ENCODE results near the gene PRKAG3.

PRKAG3 gene

DNA sequence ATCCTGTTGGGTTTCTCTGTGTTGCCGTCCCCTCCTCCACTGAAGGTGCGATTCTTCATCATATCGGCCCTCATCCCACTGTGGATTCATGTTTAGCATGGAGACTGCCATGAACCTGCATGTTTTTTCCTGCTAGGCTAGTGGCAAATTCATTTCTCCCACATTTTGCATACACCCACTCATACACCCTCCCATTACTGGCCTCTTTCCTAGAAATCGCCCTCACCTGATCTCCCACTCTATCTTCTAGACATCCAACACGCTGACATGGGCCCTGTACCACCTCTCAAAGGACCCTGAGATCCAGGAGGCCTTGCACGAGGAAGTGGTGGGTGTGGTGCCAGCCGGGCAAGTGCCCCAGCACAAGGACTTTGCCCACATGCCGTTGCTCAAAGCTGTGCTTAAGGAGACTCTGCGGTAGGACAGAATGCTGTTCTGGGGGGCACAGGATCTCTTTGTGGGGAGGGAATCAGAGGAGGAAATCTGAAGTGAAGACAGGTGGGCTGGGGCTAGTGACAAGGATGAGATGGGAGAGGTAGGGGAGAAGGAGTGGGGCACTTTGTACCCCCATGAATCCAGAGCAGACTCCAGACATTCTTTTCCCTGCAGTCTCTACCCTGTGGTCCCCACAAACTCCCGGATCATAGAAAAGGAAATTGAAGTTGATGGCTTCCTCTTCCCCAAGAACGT, 17.7 kb downstream of the PRKAG3 start:
- DNase-seq (ENCODE audit: low read depth), result no peak

GRCh38 chr2:218812861-218813260, 18.7 kb downstream of the PRKAG3 start:
- DNase-seq (ENCODE audit: low read depth), result no peak

GRCh38 chr2:218812096-218812815, 19.3 kb downstream of the PRKAG3 start:
- DNase-seq (ENCODE audit: low read depth), result no peak

GRCh38 chr2:218811382-218811781, 20.2 kb downstream of the PRKAG3 start:
- DNase-seq (ENCODE audit: low read depth), result no peak

GRCh38 chr2:218810256-218810655, 21.3 kb downstream of the PRKAG3 start:
- no peak for DNase-seq (ENCODE audit: low read depth)

DNA sequence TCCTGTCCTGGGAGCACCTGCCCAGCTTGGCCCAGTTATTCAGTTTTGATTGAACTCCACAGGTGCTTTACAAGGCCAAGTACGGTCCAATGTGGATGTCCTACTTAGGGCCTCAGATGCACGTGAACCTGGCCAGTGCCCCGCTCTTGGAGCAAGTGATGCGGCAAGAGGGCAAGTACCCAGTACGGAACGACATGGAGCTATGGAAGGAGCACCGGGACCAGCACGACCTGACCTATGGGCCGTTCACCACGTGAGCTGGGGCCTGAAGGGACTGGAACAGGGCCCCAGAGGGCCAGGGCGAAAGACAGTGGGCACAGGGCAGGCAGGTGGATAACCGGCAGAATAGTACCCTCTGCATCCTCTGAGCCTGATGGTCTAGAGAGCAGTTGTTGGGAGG, 22.1 kb downstream of the PRKAG3 start:
- no peak for DNase-seq (ENCODE audit: low read depth)

DNA sequence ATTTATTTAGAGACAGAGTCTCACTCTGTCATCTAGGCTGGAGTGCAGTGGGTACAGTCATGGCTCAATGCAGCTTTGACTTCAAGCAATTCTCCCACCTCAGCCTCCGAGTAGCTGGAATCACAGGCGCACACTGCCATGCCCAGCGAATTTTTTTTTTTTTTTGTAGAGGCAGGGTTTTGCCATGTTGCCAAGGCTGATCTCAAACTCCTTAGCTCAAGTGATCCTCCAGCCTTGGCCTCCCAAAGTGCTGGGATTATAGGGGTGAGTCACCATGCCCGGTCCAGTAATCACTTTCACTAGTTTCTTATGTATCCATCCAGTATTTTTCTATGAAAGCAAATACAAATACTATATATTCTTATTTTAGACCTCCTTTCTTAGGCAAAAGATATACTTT, 24.0 kb downstream of the PRKAG3 start:
- no peak for DNase-seq (ENCODE audit: low read depth)

DNA sequence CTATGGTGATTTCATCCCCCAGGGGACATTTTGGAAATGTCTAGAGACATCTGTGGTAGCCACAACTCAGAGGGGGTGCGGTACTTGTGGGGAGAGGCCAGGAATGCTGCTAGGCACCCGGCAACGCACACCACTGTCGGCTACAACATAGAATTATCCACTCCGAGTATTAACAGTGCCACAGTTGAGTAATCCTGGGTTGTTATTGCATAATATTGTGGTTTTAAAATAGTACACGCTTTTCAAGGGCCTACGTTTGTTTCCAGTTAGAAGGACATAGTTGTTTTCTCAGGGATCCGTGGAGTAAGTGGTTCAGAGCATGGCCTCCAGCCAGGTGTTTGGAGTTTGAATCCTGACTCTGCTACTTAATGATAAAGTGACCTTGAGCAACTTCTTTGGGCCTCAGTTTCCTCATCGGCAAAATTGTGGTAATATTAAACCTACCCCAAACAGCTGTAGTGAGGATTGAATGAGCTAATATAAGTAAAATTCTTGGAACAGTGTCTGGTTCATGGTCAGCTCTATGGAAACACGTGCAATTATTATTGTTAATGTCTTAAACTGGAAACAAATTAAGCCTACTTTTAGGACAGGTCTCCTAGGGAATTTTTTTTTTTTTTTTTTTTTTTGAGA, 25.1 kb downstream of the PRKAG3 start:
- no peak for DNase-seq (ENCODE audit: low read depth)

GRCh38 chr2:218805627-218806026, 26.0 kb downstream of the PRKAG3 start:
- no peak for DNase-seq (ENCODE audit: low read depth)

DNA sequence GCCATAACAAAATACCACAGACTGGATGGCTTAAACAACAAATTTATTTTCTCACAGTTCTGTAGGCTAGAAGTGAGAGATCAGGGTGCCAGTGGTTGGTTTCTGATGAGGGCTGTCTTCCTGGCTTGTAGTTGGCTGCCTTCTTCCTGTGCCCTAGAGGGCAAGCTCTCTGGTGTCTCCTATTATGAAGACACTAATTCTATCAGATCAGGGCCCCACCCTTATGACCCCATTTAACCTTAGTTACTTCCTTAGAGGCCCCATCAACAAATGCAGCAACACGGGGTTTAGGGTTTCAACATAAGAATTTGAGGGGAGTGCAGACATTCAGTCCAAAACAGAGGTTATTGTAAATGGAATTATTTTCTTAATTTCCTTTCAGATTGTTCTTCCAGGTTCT, 26.8 kb downstream of the PRKAG3 start:
- no peak for DNase-seq (ENCODE audit: low read depth)

DNA sequence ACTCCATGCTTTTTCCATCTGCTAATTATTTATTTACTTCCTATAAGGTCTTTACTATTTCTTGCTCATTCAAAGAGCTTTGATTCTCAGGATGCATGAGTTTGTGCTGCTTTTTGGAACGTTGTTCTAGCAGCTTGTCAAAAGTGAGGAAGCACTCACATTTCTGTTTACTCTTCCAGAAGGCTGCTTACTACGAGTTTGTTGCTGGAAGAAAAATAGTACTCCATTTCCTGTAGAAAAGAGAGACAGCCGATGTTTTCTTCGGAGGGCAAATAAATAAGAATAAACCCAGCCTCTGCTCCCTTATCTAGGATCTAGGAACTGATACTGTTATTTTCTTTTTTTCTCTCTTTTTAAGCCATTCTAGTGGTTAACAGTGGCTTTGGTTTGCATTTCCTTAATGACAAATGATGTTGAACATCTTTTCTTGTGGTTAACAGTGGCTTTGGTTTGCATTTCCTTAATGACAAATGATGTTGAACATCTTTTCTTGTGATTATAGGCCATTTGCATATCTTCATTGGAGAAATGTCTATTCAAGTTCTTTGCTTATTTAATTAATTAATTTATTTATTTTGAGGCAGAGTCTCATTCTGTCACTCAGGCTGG, 29.1 kb downstream of the PRKAG3 start:
- DNase-seq (ENCODE audit: low read depth), result no peak

DNA sequence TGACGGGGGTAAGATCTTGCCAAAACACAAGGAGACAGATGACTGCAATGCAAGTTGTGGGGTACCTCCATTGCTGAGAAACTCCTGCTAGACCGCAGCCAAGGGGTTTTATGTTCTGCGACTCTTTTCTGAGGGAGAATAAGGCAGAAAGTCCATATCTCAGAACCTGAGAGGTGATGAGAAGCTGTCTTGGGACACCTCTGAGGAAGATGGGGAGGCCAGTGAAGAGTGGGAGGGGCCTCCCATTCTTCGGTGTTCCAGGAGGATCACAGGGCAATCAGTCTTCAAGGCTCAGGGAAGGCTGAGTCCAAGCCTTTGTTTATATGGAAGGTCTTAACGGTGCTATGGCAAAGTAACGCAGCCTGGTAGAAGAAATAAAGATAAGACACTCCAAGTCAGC, 31.6 kb downstream of the PRKAG3 start:
- DNase-seq (ENCODE audit: low read depth), result no peak

DNA sequence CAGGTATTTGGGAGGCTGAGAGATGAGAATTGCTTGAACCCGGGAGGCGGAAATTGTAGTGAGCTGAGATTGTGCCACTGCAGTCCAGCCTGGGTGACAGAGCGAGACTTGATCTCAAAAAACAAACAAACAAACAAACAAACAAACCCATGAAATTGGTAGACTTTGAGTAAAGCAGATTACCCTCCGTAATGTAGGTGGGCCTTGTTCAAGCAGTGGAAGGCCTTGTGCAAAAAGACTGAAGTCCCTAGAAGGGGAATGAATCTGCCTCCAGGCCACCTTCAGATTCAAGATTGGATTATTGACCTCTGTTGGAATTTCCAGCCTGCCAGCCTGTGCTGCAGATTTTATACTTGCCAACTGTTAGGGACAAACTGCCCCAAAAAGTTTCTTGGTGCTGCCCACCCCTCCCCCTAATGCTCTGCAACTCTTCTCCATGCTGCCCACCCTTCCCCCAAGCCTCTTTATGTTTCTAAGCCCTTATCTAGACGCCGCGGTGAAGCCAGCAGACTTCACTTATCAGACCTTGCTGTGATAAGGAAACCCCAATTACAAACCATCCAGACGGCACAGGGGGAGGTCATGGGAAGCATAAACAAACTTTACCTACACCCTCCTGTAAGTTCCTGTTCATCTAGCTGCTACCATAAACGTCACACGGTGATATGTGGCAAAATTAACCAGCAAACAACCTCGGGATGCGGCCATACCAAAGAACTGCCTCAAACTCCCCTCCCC, 32.7 kb downstream of the PRKAG3 start:
- DNase-seq (ENCODE audit: low read depth), result no peak

- no peak for DNase-seq (ENCODE audit: low read depth)
Measured at GRCh38 chr2:218796691-218797090, 34.9 kb downstream of the PRKAG3 start.

- DNase-seq (ENCODE audit: low read depth), result no peak
Measured at GRCh38 chr2:218792433-218792832, 39.2 kb downstream of the PRKAG3 start.

DNA sequence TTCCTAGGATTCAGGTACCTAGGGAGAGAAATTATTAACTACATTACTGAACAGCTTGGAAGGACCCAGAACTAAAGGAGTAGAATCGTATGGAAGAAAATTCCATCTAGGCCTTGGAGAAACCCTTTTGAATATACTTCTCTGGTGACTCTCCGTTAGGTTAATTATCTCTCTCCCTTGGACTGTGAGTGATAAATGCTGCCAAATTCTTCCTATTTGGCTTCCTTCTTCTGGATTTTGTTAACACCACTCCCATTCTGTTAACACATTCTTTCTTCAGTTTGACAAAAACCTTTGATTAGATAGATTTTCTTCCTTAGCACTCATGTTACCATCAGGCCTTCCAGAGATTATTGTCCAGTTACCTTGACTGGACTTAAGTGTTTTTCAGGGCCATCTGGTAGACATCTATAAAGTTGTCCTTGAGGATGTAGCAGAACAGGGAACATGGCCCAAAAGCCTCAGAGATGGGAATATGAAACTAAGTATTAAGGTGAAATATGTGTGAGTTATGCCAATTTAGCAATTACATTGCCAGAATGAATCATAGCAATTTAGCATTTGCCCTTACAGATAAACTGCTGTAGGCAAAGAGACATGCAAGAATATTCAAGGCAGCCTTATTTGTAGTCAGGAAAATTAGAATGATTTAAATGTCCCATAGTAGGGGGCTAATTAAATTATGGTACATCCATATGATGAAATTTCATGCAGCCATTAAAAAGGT, 42.9 kb downstream of the PRKAG3 start:
- no peak for DNase-seq (ENCODE audit: low read depth)

DNA sequence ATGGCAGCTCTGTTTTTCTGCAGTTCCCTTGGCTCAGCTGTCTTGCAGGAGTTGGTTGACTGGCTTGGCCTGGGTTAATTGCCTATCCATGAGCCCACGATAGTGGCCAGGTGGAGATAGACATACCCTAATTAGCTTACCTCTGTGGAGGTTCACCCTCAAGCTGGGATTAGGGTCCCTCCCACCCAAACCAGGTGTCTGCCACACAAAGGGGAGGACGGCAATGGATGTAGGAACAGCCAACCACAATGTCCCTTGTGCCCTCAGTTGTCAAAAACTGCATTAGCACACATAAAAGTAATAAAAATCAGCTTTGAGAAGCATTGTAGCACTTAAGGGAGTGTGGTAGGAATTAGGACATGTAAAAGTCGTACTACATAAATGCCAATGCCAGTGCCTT, 45.5 kb downstream of the PRKAG3 start:
- no peak for DNase-seq (ENCODE audit: low read depth)

GRCh38 chr2:218785103-218785502, 46.5 kb downstream of the PRKAG3 start:
- no peak for DNase-seq (ENCODE audit: low read depth)

DNA sequence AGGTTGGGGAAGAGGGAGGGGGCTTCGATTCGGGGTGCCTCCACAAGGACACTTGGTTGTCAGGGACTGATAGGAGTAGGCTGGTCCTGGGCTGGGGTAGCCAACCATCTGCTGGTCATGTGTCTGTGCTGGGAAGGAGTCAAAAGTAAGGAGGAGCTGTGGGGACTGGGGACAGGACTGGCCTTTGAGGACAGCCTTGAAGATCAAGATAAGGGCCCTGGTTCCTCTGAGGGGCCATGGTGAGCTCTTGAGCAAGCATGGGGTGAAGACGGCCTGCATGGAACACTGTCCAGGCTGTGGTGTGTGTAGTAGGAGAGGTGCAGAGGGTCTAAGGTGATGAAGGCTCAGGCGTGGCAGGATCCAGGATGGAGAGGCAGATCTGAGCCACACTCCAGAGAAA, 47.9 kb downstream of the PRKAG3 start:
- no peak for DNase-seq (ENCODE audit: low read depth)

GRCh38 chr2:218782528-218782844, 49.1 kb downstream of the PRKAG3 start:
- DNase-seq (ENCODE audit: low read depth), result no peak

DNA sequence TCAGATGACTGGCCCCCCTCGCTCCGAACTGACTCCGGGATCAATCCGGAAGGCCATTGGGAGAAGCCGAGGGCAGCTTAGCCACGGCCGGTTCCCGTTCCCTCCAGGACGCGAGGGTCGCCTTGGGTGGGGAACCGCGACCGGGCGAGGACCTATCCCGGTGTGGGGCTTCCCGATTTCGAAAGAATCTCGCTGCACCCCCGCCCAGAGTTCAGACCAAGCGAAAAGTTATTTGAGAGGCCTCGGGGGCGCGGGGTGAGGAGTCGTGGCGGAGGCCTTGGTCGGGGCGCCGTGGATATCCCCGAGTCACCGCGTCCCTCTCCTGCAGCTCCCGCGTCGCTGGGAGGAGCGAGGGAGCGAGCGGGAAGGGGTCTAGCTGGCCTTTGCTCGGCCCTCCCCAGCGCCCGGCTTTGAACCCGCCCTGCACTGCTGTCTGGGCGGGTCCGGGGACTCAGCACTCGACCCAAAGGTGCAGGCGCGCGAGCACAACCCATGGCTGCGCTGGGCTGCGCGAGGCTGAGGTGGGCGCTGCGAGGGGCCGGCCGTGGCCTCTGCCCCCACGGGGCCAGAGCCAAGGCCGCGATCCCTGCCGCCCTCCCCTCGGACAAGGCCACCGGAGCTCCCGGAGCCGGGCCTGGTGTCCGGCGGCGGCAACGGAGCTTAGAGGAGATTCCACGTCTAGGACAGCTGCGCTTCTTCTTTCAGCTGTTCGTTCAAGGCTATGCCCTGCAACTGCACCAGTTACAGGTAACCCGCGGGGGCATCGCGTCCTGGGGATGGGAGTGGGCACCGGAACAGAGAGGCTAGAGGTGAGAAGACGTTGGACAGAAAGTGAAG, 49.7 kb downstream of the PRKAG3 start, which contains the start of gene CYP27A1:
CYP27A1 (plus strand) TSS at position 457 of the 837 bp plus-strand sequence; CDS start at position 493, 36 bp downstream.
- DNase-seq (ENCODE audit: low read depth), result no peak

All from activated T-cell treated with anti-CD3 and anti-CD28 coated beads for 48 hours (primary cell).